Calu3 (cell line): ENCODE results near the gene NHLRC4. TPM values are rescaled to one million over a fixed set of nuclear protein-coding genes. Genes with fewer than 3 reads are reported as not detected.

Source experiments
- BruUV-seq: library from RNA; stranded (reverse); fragments of 400-500 nt; replicated peaks from 2 replicates; lab custom pipeline; 2021; lab: Mats Ljungman, UMichigan
- CTCF ChIA-PET: fragments of 300-600 bp; sonication (Branson Sonifier 250); formaldehyde crosslinking; loops from one replicate; lab custom pipeline; 2022; ENCODE audit warnings: antibody characterized with exemption; lab: Charles Lee
- DNase-seq: peaks from one replicate; pipeline ENCODE4 v3.0.0; 2022
- H3K27ac Mint-ChIP-seq: one replicate; pipeline ENCODE4 v1.8.0; 2022; ENCODE audit warnings: mixed read lengths; ENCODE audit not compliant: unreplicated experiment
- H3K27me3 Mint-ChIP-seq: one replicate; pipeline ENCODE4 v1.8.0; 2022; ENCODE audit warnings: mixed read lengths; ENCODE audit not compliant: unreplicated experiment
- H3K36me3 Mint-ChIP-seq: one replicate; pipeline ENCODE4 v1.8.0; 2022; ENCODE audit warnings: mild to moderate bottlenecking, moderate library complexity, mixed read lengths; ENCODE audit not compliant: insufficient read depth, unreplicated experiment
- H3K4me1 Mint-ChIP-seq: one replicate; pipeline ENCODE4 v1.8.0; 2022; ENCODE audit warnings: mild to moderate bottlenecking, low read depth, mixed read lengths; ENCODE audit not compliant: unreplicated experiment
- H3K4me3 Mint-ChIP-seq: one replicate; pipeline ENCODE4 v1.8.0; 2022; ENCODE audit warnings: mild to moderate bottlenecking, low read depth, moderate library complexity, mixed read lengths; ENCODE audit not compliant: unreplicated experiment
- H3K9me3 Mint-ChIP-seq: one replicate; pipeline ENCODE4 v1.8.0; 2022; ENCODE audit warnings: low read depth, mixed read lengths; ENCODE audit not compliant: unreplicated experiment
- intact Hi-C: fragments of 100-400 bp; cut with micrococcal nuclease; formaldehyde crosslinking; loops from one replicate; pipeline ENCODE4 v1.10.0; 2022; ENCODE audit not compliant: unreplicated experiment
- total RNA-seq: library from RNA; stranded (reverse); gene quantifications from 2 replicates; pipeline ENCODE4 v1.2.3, GENCODE V29; 2022
- TF ChIP-seq, protein P1 (sequence below): fragments of 200-600 bp; IDR thresholded peaks from one replicate; pipeline ENCODE4 v1.8.0; 2022; ENCODE audit warnings: antibody characterized with exemption; ENCODE audit not compliant: unreplicated experiment

Gene NHLRC4
- total RNA-seq, 1 experiment from 2014 or later = not detected

DNA sequence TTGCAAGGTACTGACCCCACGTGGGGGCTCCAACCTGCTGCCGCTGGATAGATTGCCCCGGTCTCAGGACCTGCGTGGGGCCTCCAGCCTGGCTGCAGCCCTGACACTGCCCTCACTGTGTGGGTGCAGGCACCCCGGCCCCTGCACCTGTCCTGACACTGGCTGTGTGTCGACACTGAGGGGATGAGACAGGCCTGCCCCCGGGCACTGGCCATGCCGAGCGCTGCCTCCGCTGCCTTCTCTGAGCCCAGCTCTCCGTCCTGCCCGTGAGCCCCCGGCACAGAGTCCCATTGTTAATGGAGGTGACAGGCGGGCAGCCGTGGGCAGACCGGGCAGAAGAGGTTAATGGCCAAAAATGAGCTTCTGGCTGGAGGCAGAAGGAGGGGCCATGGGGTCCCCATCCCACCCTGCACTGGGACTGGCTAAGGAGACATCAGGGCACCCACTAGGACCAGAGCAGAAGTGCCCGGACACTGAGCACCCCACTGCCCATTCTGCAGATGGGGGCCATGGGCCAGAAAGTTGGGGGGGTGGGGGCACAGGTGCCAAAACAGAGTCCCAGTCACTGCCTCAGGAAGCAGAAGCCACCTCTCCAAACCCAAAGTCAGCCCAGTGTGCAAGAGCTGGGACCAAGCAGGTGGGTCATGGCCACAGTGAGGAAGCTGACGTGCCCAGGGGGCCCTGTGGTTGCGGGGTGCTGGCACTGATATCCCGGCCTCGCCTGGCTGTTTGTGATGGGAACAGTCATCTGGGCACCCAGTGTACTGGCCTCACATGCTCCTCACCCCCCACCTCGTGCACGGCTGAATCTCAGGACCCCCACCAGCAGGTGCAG is 9.1 kb upstream of the NHLRC4 start:
- BruUV-seq = no TSS peak
- peaks cover 47% of the 10 kb centered on the region for H3K27me3 Mint-ChIP-seq
- no peak for DNase-seq
- CTCF ChIA-PET = no interaction called here
- H3K36me3 Mint-ChIP-seq = peaks cover 17% of the 10 kb centered on the region
- no peak overlapping the region for H3K4me3 Mint-ChIP-seq
- intact Hi-C loops = no loop called here
- H3K9me3 Mint-ChIP-seq = no peaks in the 10 kb centered on the region
- TF ChIP-seq, protein P1, sequence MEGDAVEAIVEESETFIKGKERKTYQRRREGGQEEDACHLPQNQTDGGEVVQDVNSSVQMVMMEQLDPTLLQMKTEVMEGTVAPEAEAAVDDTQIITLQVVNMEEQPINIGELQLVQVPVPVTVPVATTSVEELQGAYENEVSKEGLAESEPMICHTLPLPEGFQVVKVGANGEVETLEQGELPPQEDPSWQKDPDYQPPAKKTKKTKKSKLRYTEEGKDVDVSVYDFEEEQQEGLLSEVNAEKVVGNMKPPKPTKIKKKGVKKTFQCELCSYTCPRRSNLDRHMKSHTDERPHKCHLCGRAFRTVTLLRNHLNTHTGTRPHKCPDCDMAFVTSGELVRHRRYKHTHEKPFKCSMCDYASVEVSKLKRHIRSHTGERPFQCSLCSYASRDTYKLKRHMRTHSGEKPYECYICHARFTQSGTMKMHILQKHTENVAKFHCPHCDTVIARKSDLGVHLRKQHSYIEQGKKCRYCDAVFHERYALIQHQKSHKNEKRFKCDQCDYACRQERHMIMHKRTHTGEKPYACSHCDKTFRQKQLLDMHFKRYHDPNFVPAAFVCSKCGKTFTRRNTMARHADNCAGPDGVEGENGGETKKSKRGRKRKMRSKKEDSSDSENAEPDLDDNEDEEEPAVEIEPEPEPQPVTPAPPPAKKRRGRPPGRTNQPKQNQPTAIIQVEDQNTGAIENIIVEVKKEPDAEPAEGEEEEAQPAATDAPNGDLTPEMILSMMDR = no peak
- no peaks in the 10 kb centered on the region for H3K4me1 Mint-ChIP-seq
- H3K27ac Mint-ChIP-seq = no peak overlapping the region

DNA sequence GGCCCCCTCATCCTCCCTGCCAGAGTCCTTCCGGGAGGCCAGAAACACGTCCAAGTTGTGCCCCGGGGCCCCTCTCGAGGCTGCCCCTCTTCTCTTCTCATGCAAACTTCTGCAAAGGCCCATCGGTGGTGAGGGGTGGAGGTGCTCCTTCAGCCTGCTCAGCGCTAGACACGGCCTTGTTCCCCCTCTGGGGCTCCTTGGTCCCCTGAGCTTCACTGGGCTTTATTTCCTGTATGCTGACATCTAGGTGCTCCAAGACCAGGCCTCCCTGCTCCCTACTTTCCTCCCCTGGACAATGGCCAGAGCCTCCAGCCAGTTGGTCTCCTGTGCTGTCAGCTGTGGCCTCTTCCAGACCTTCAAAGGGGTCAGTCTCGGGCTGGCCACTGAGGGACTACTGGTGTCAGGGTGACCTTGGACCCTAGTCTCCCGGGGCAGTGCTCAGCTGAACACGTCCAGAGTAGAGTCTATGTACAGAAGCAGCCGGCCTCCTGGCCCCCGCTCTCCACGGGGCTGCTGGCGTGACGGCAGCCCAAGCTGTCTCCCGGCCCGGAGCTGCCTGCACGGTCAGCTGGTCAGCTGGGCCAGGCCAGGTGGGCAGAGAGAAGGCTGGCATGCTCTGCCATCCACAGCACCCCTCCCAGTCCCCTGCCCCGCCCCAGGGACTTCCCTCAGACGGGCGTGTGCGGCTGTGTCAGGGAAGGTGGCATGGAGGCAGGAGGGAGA is 8.3 kb upstream of the NHLRC4 start:
- DNase-seq = no peak
- CTCF ChIA-PET = no interaction called here
- Mint-ChIP-seq H3K27me3 (peaks cover 55% of the 10 kb centered on the region), H3K4me1 (no peaks in the 10 kb centered on the region), H3K36me3 (peaks cover 14% of the 10 kb centered on the region), H3K27ac (no peak overlapping the region), H3K4me3 (no peak overlapping the region), H3K9me3 (no peaks in the 10 kb centered on the region)
- no TSS peak for BruUV-seq
- TF ChIP-seq, protein P1 = no peak
- intact Hi-C loops = no loop called here

DNA sequence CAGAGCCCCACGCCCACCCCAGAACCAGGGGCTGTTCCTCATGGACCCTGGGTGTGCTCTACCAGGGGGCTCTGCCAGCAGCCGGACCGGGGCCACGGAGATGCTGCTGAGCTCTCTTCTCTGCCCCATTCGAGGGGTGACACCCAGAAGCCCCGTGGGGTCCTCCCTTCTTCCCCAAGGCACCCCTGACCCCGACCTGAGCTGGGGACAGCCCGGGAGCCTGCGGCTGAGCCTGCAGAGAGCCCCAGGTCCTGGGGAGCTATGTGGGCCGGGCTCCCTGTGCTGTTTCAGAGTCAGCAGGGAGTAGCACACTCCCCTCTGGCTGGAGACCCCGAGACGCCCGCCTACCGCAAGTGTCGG is 7.8 kb upstream of the NHLRC4 start:
- no peaks in the 10 kb centered on the region for H3K9me3 Mint-ChIP-seq
- H3K4me1 Mint-ChIP-seq = no peaks in the 10 kb centered on the region
- no peak for DNase-seq
- peaks cover 60% of the 10 kb centered on the region for H3K27me3 Mint-ChIP-seq
- peaks cover 12% of the 10 kb centered on the region for H3K36me3 Mint-ChIP-seq
- H3K27ac Mint-ChIP-seq = no peak overlapping the region
- no TSS peak for BruUV-seq
- TF ChIP-seq, protein P1 = no peak
- intact Hi-C loops = no loop called here
- CTCF ChIA-PET = no interaction called here
- no peak overlapping the region for H3K4me3 Mint-ChIP-seq

DNA sequence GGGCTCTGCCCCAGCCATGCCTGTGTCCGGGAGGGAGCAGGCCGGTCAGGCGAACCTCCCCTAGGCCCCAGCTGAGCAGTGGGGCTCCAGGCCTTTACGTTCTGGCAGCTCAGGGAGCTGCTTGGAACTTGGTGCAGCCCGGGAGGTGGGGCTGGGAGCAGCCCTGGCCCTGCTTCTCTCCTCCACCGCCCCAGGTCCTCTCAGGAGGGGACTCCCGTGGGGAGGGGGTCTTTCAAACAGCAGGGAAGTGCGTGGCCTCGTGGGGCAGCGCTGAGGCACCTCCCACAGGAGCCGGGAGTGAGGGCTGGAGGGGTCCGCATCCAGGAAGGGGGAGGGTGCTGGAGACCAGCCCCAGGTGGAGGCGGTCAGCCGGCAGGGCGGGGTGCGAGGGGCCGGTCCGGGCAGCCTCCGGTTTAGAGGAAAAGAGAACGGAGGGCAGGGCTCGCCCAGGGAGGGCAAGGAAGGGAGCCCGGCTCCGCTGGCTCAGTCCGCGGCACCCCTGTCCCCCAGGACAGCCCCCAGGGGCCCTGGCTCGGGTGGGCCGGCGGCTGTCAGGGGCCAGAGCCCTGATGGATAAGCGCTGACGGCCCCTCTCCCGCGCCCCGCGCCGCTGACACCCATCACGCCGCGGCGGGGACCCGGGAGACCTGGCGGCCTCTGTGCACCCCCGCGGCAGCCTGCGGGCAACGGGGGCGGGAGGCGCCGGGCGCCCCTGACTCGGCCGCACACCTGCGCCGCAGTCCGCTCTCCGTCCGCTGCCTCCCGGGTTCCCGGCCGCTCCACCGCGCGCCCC is 7.2 kb upstream of the NHLRC4 start:
- peaks cover 7% of the 10 kb centered on the region for H3K36me3 Mint-ChIP-seq
- TF ChIP-seq, protein P1 = no peak
- peaks cover 64% of the 10 kb centered on the region for H3K27me3 Mint-ChIP-seq
- H3K4me3 Mint-ChIP-seq = no peak overlapping the region
- no peaks in the 10 kb centered on the region for H3K4me1 Mint-ChIP-seq
- no peak overlapping the region for H3K27ac Mint-ChIP-seq
- DNase-seq = no peak
- BruUV-seq = no TSS peak
- CTCF ChIA-PET = no interaction called here
- no peaks in the 10 kb centered on the region for H3K9me3 Mint-ChIP-seq
- intact Hi-C loops = no loop called here
